Gastrocnemius medialis (tissue), 4 donors: ENCODE data around the gene ACTN2. TPM values are rescaled to one million over a fixed set of nuclear protein-coding genes. Genes with fewer than 3 reads are reported as not detected.

ENCODE experiments used
- ATAC-seq, 2 donors: fragments of 150-250 bp; one replicate each; pipeline ENCODE4 v1.9.1; 2016
- DNase-seq, 2 donors: peaks; one replicate each; pipeline ENCODE4 v3.0.0-alpha.2; 2019
- H3K27ac ChIP-seq, 4 donors: fragments of 200-600 bp; sonication (generic); 1 replicate in 1 of 4; 2 replicates in 3 of 4; pipeline ENCODE4 v1.5.1; 2016 to 2018; ENCODE audit warnings: mild to moderate bottlenecking in 2 of 4, moderate library complexity in 1 of 4
- H3K27me3 ChIP-seq, 3 donors: fragments of 200-600 bp; sonication (generic) in 2 of 3; 1 replicate in 1 of 3; 2 replicates in 2 of 3; pipeline versions ENCODE4 v1.5.1 to v1.6.0; 2016 to 2019; ENCODE audit warnings: mild to moderate bottlenecking in 1 of 3, moderate library complexity in 1 of 3
- H3K36me3 ChIP-seq, 2 donors: fragments of 200-600 bp; sonication (generic) in 1 of 2; one replicate each; pipeline ENCODE4 v1.5.1; 2017 to 2018
- H3K4me1 ChIP-seq, 2 donors: fragments of 200-600 bp; sonication (generic) in 1 of 2; one replicate each; pipeline ENCODE4 v1.5.1; 2016 to 2017; ENCODE audit warnings: mild to moderate bottlenecking in 2 of 2
- H3K4me3 ChIP-seq, 4 donors: fragments of 200-600 bp; sonication (generic) in 3 of 4; 1 replicate in 1 of 4; 2 replicates in 3 of 4; pipeline ENCODE4 v1.5.1; 2016 to 2019; ENCODE audit warnings: mild to moderate bottlenecking in 2 of 4
- H3K9me3 ChIP-seq, 3 donors: fragments of 200-600 bp; sonication (generic) in 2 of 3; 1 replicate in 1 of 3; 2 replicates in 2 of 3; pipeline ENCODE4 v1.5.1; 2016 to 2019
- CTCF ChIP-seq, 5 experiments: fragments of 450-650 bp in 3 of 5; fragments of 200-600 bp in 2 of 5; sonication (generic) in 2 of 5; IDR thresholded peaks in 4 of 5; conservative IDR thresholded peaks in 1 of 5; 1 replicate in 4 of 5; 2 replicates in 1 of 5; pipeline ENCODE4 v1.5.1; 2016 to 2019; ENCODE audit warnings: antibody characterized with exemption in 5 of 5, mild to moderate bottlenecking in 3 of 5, moderate library complexity in 3 of 5
- POLR2A ChIP-seq, 2 donors: fragments of 450-650 bp; IDR thresholded peaks; one replicate each; pipeline ENCODE4 v1.6.1; 2017; ENCODE audit warnings: antibody characterized with exemption in 2 of 2, mild to moderate bottlenecking in 2 of 2, moderate library complexity in 2 of 2
- in situ Hi-C, 4 donors: fragments of 200-750 bp; cut with MboI; loops; one replicate each; pipeline versions ENCODE4 v1.15.0 to v1.8.0; 2017; ENCODE audit warnings: low sequenced_read_pairs in 4 of 4
- intact Hi-C: fragments of 100-400 bp; cut with DNase I; formaldehyde crosslinking; loops from one replicate; pipeline ENCODE4 v1.15.1; 2023; ENCODE audit warnings: low total_unique reads
- total RNA-seq, 4 donors: library from RNA; depleted of rRNA; stranded (reverse); fragments of >200 nt; gene quantifications; one replicate each; pipeline versions ENCODE4 v1.1.0 to v1.2.3, GENCODE V29; 2016

The ACTN2 gene
- total RNA-seq, 4 donors from 2014 or later = 503 to 1,706 (median 1,214) TPM

GRCh38 chr1:236700903-236701302 is 14.6 kb downstream of the ACTN2 start:
- peak in 1 of 2 donors; percentile 74 for DNase-seq
- H3K9me3 ChIP-seq = no peaks in the 10 kb centered on the region
- peak; percentile 70 to 79 for ATAC-seq
- TF ChIP-seq POLR2A (IDR thresholded peaks at IDR 0.05) (peak in 1 of 2 donors; percentile 15), CTCF (IDR thresholded peaks at IDR 0.05 in 4 of 5, conservative IDR thresholded peaks at IDR 0.05 in 1 of 5) (no peak)
- intact Hi-C loops = loop anchor here (2.0 to 5.0 kb wide), 2 partner anchors 14 to 84 kb away; partner anchors contain the start of gene ACTN2
- H3K36me3 ChIP-seq = no peaks in the 10 kb centered on the region
- H3K27ac ChIP-seq = peak overlapping the region; percentile 96 to 97 (median 96)
- no peaks in the 10 kb centered on the region for H3K27me3 ChIP-seq
- peaks cover 77 to 81% of the 10 kb centered on the region in 2 donors for H3K4me1 ChIP-seq
- peak overlapping the region in 2 of 4 donors; percentile 18 to 26 for H3K4me3 ChIP-seq
- in situ Hi-C loops = no loop called here

- peak; percentile 70 to 71 for ATAC-seq
- Histone ChIP-seq H3K27me3 (no peaks in the 10 kb centered on the region), H3K36me3 (no peaks in the 10 kb centered on the region), H3K4me3 (peak overlapping the region in 2 of 4 donors; percentile 8 to 26), H3K9me3 (no peaks in the 10 kb centered on the region), H3K27ac (peak overlapping the region; percentile 96 to 97 (median 96)), H3K4me1 (peaks cover 86% of the 10 kb centered on the region in 2 donors)
- in situ Hi-C loops (no loop called here), intact Hi-C loops (loop anchor here (2.0 to 5.0 kb wide), 2 partner anchors 15 to 84 kb away; partner anchors contain the start of gene ACTN2)
- DNase-seq = no peak
- TF ChIP-seq CTCF (IDR thresholded peaks at IDR 0.05 in 4 of 5, conservative IDR thresholded peaks at IDR 0.05 in 1 of 5) (no peak), POLR2A (IDR thresholded peaks at IDR 0.05) (peak in 1 of 2 donors; percentile 24)
These were observed 15.5 kb downstream of the ACTN2 start for GRCh38 chr1:236701782-236702181.

GRCh38 chr1:236702791-236703394 is 16.6 kb downstream of the ACTN2 start:
- peak in 1 of 2 donors; percentile 2 for ATAC-seq
- Histone ChIP-seq H3K9me3 (no peaks in the 10 kb centered on the region), H3K27ac (peak overlapping the region; percentile 96 to 97 (median 96)), H3K36me3 (no peaks in the 10 kb centered on the region), H3K27me3 (no peaks in the 10 kb centered on the region), H3K4me3 (peak overlapping the region in 2 of 4 donors; percentile 8 to 16), H3K4me1 (peaks cover 85 to 90% of the 10 kb centered on the region in 2 donors)
- no peak for DNase-seq
- intact Hi-C loops (loop anchor here (5.0 kb wide), 1 partner anchor 86 kb away; no protein-coding TSS in a partner anchor), in situ Hi-C loops (no loop called here)
- no peak for TF ChIP-seq POLR2A (IDR thresholded peaks at IDR 0.05)
- TF ChIP-seq CTCF (IDR thresholded peaks at IDR 0.05 in 4 of 5, conservative IDR thresholded peaks at IDR 0.05 in 1 of 5) = no peak

- TF ChIP-seq POLR2A (IDR thresholded peaks at IDR 0.05) (no peak), CTCF (IDR thresholded peaks at IDR 0.05 in 4 of 5, conservative IDR thresholded peaks at IDR 0.05 in 1 of 5) (no peak)
- no peak for ATAC-seq
- peak overlapping the region; percentile 96 to 97 (median 96) for H3K27ac ChIP-seq
These were observed 19.5 kb downstream of the ACTN2 start for GRCh38 chr1:236705771-236706170.

More at GRCh38 chr1:236705771-236706170, 19.5 kb downstream of the ACTN2 start:
- H3K9me3 ChIP-seq = no peaks in the 10 kb centered on the region
- intact Hi-C loops = no loop called here
- DNase-seq = no peak
- in situ Hi-C loops = no loop called here
- H3K4me3 ChIP-seq = no peak overlapping the region
- no peaks in the 10 kb centered on the region for H3K36me3 ChIP-seq
- H3K27me3 ChIP-seq = no peaks in the 10 kb centered on the region
- peaks cover 76 to 80% of the 10 kb centered on the region in 2 donors for H3K4me1 ChIP-seq
